Measurements from ENCODE around the gene PNRC1.

GRCh38 chr6:89059227-89059626, 21.3 kb upstream of the PNRC1 start:
- TF ChIP-seq, protein P1, sequence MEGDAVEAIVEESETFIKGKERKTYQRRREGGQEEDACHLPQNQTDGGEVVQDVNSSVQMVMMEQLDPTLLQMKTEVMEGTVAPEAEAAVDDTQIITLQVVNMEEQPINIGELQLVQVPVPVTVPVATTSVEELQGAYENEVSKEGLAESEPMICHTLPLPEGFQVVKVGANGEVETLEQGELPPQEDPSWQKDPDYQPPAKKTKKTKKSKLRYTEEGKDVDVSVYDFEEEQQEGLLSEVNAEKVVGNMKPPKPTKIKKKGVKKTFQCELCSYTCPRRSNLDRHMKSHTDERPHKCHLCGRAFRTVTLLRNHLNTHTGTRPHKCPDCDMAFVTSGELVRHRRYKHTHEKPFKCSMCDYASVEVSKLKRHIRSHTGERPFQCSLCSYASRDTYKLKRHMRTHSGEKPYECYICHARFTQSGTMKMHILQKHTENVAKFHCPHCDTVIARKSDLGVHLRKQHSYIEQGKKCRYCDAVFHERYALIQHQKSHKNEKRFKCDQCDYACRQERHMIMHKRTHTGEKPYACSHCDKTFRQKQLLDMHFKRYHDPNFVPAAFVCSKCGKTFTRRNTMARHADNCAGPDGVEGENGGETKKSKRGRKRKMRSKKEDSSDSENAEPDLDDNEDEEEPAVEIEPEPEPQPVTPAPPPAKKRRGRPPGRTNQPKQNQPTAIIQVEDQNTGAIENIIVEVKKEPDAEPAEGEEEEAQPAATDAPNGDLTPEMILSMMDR (IDR thresholded peaks at IDR 0.05; ENCODE audit: low read length): no peak
- TF ChIP-seq EZH2phosphoT487 (IDR thresholded peaks at IDR 0.05; ENCODE audit: low read length): no peak
